ENCODE measurements around the gene CDH13. TPM values are rescaled to one million over a fixed set of nuclear protein-coding genes. Genes with fewer than 3 reads are reported as not detected.

CDH13 gene
- total RNA-seq (2014; rRNA removed; shearing (Covaris generic)) = 30.8 and 34.5 TPM in 2 replicates

- peak; percentile 56 to 70 for DNase-seq
- H3K4me1 ChIP-seq = peaks cover 26% of the 10 kb centered on the region
- H3K27ac ChIP-seq = peak within 1 kb of the TSS; percentile 99
- H3K9me3 ChIP-seq (replicated peaks) = no peaks in the 10 kb centered on the region
- peak within 1 kb of the TSS; percentile 72 for H3K4me3 ChIP-seq
- no peaks in the 10 kb centered on the region for H3K27me3 ChIP-seq
- no peaks in the 10 kb centered on the region for H3K36me3 ChIP-seq
These were observed at the start of gene CDH13 for GRCh38 chr16:82626791-82627261. Gene CDH13 (plus strand): TSS chr16:82626969.

- no peak overlapping the region for H3K4me3 ChIP-seq
- H3K4me1 ChIP-seq = no peaks in the 10 kb centered on the region
- no peaks in the 10 kb centered on the region for H3K9me3 ChIP-seq (replicated peaks)
- no peak overlapping the region for H3K27ac ChIP-seq
- peak in 1 of 2 experiments; percentile 16 for DNase-seq
- H3K36me3 ChIP-seq = no peaks in the 10 kb centered on the region
- no peaks in the 10 kb centered on the region for H3K27me3 ChIP-seq
These were observed 46.4 kb upstream of the CDH13 start for GRCh38 chr16:82580298-82580890.

GRCh38 chr16:82582975-82583374, 43.8 kb upstream of the CDH13 start:
- Histone ChIP-seq H3K9me3 (replicated peaks) (no peaks in the 10 kb centered on the region), H3K27ac (no peak overlapping the region), H3K36me3 (no peaks in the 10 kb centered on the region), H3K27me3 (no peaks in the 10 kb centered on the region), H3K4me3 (no peak overlapping the region), H3K4me1 (no peaks in the 10 kb centered on the region)
- no peak for DNase-seq

- Histone ChIP-seq H3K27me3 (no peaks in the 10 kb centered on the region), H3K4me3 (no peak overlapping the region), H3K4me1 (no peaks in the 10 kb centered on the region), H3K27ac (no peak overlapping the region), H3K36me3 (no peaks in the 10 kb centered on the region), H3K9me3 (replicated peaks) (no peaks in the 10 kb centered on the region)
- DNase-seq = no peak
These were observed 43.3 kb upstream of the CDH13 start for GRCh38 chr16:82583422-82583821.

GRCh38 chr16:82584553-82585152, 42.1 kb upstream of the CDH13 start:
- Histone ChIP-seq H3K27ac (no peak overlapping the region), H3K27me3 (no peaks in the 10 kb centered on the region), H3K4me1 (no peaks in the 10 kb centered on the region), H3K36me3 (no peaks in the 10 kb centered on the region), H3K4me3 (no peak overlapping the region), H3K9me3 (replicated peaks) (no peaks in the 10 kb centered on the region)
- no peak for DNase-seq

- Histone ChIP-seq H3K4me3 (no peak overlapping the region), H3K9me3 (replicated peaks) (no peaks in the 10 kb centered on the region), H3K4me1 (no peaks in the 10 kb centered on the region), H3K36me3 (no peaks in the 10 kb centered on the region), H3K27ac (no peak overlapping the region), H3K27me3 (no peaks in the 10 kb centered on the region)
- no peak for DNase-seq
These were observed 41.1 kb upstream of the CDH13 start for GRCh38 chr16:82585675-82586074.

GRCh38 chr16:82586130-82586529, 40.6 kb upstream of the CDH13 start:
- H3K4me1 ChIP-seq = no peaks in the 10 kb centered on the region
- H3K27me3 ChIP-seq = no peaks in the 10 kb centered on the region
- H3K9me3 ChIP-seq (replicated peaks) = no peaks in the 10 kb centered on the region
- no peak for DNase-seq
- H3K4me3 ChIP-seq = no peak overlapping the region
- no peak overlapping the region for H3K27ac ChIP-seq
- H3K36me3 ChIP-seq = no peaks in the 10 kb centered on the region

GRCh38 chr16:82587289-82587688, 39.5 kb upstream of the CDH13 start:
- no peaks in the 10 kb centered on the region for H3K36me3 ChIP-seq
- H3K4me3 ChIP-seq = no peak overlapping the region
- H3K27ac ChIP-seq = no peak overlapping the region
- no peaks in the 10 kb centered on the region for H3K4me1 ChIP-seq
- H3K27me3 ChIP-seq = no peaks in the 10 kb centered on the region
- H3K9me3 ChIP-seq (replicated peaks) = no peaks in the 10 kb centered on the region
- no peak for DNase-seq

GRCh38 chr16:82589407-82589806, 37.4 kb upstream of the CDH13 start:
- H3K36me3 ChIP-seq = no peaks in the 10 kb centered on the region
- no peak for DNase-seq
- no peak overlapping the region for H3K4me3 ChIP-seq
- H3K4me1 ChIP-seq = no peaks in the 10 kb centered on the region
- H3K9me3 ChIP-seq (replicated peaks) = no peaks in the 10 kb centered on the region
- no peak overlapping the region for H3K27ac ChIP-seq
- no peaks in the 10 kb centered on the region for H3K27me3 ChIP-seq

GRCh38 chr16:82594114-82594513, 32.7 kb upstream of the CDH13 start:
- Histone ChIP-seq H3K4me1 (no peaks in the 10 kb centered on the region), H3K27me3 (no peaks in the 10 kb centered on the region), H3K27ac (no peak overlapping the region), H3K4me3 (no peak overlapping the region), H3K9me3 (replicated peaks) (no peaks in the 10 kb centered on the region), H3K36me3 (no peaks in the 10 kb centered on the region)
- DNase-seq = no peak

GRCh38 chr16:82598771-82599170, 28.0 kb upstream of the CDH13 start:
- H3K4me3 ChIP-seq = no peak overlapping the region
- H3K4me1 ChIP-seq = no peaks in the 10 kb centered on the region
- no peaks in the 10 kb centered on the region for H3K27me3 ChIP-seq

GRCh38 chr16:82601989-82602640, 24.7 kb upstream of the CDH13 start:
- H3K27ac ChIP-seq = no peak overlapping the region
- no peak overlapping the region for H3K4me3 ChIP-seq
- H3K36me3 ChIP-seq = no peaks in the 10 kb centered on the region
- no peaks in the 10 kb centered on the region for H3K27me3 ChIP-seq
- H3K4me1 ChIP-seq = no peaks in the 10 kb centered on the region
- H3K9me3 ChIP-seq (replicated peaks) = no peaks in the 10 kb centered on the region
- DNase-seq = no peak

More at GRCh38 chr16:82598771-82599170, 28.0 kb upstream of the CDH13 start:
- DNase-seq = no peak
- Histone ChIP-seq H3K9me3 (replicated peaks) (no peaks in the 10 kb centered on the region), H3K36me3 (no peaks in the 10 kb centered on the region), H3K27ac (no peak overlapping the region)

GRCh38 chr16:82603784-82604411, 22.9 kb upstream of the CDH13 start:
- peak; percentile 42 to 65 for DNase-seq
- Histone ChIP-seq H3K36me3 (no peaks in the 10 kb centered on the region), H3K27me3 (no peaks in the 10 kb centered on the region), H3K4me1 (no peaks in the 10 kb centered on the region), H3K4me3 (no peak overlapping the region), H3K9me3 (replicated peaks) (no peaks in the 10 kb centered on the region), H3K27ac (no peak overlapping the region)

GRCh38 chr16:82605076-82605475, 21.7 kb upstream of the CDH13 start:
- no peak overlapping the region for H3K27ac ChIP-seq
- no peak overlapping the region for H3K4me3 ChIP-seq
- H3K27me3 ChIP-seq = no peaks in the 10 kb centered on the region
- H3K9me3 ChIP-seq (replicated peaks) = no peaks in the 10 kb centered on the region
- DNase-seq = no peak
- no peaks in the 10 kb centered on the region for H3K4me1 ChIP-seq
- no peaks in the 10 kb centered on the region for H3K36me3 ChIP-seq

Measured in SJCRH30 (cell line).